ENCODE measurements around the gene IL20RB.

IL20RB gene, protein sequence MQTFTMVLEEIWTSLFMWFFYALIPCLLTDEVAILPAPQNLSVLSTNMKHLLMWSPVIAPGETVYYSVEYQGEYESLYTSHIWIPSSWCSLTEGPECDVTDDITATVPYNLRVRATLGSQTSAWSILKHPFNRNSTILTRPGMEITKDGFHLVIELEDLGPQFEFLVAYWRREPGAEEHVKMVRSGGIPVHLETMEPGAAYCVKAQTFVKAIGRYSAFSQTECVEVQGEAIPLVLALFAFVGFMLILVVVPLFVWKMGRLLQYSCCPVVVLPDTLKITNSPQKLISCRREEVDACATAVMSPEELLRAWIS

DNA sequence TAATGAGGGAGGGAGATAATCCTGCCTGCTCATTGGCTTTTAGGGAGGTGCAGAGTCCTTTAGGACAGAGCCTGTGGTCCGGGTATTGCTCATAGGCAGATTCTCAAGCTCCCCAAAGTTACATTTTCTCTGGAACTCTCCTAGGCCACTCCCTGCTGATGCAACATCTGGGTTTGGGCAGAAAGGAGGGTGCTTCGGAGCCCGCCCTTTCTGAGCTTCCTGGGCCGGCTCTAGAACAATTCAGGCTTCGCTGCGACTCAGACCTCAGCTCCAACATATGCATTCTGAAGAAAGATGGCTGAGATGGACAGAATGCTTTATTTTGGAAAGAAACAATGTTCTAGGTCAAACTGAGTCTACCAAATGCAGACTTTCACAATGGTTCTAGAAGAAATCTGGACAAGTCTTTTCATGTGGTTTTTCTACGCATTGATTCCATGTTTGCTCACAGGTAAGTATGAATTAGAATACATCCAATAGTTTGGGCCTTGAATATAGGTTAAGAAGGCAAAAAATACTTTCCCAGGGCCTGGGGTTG is at the start of gene IL20RB:
Gene IL20RB, plus strand, starts transcription at position 233 of the 538 bp plus-strand sequence. Its CDS starts 131 bp downstream, at position 364.
- H3K4me3 ChIP-seq (ENCODE audit: low read depth, low read length), result no peak within 1 kb of the TSS
- TF ChIP-seq, protein P1, sequence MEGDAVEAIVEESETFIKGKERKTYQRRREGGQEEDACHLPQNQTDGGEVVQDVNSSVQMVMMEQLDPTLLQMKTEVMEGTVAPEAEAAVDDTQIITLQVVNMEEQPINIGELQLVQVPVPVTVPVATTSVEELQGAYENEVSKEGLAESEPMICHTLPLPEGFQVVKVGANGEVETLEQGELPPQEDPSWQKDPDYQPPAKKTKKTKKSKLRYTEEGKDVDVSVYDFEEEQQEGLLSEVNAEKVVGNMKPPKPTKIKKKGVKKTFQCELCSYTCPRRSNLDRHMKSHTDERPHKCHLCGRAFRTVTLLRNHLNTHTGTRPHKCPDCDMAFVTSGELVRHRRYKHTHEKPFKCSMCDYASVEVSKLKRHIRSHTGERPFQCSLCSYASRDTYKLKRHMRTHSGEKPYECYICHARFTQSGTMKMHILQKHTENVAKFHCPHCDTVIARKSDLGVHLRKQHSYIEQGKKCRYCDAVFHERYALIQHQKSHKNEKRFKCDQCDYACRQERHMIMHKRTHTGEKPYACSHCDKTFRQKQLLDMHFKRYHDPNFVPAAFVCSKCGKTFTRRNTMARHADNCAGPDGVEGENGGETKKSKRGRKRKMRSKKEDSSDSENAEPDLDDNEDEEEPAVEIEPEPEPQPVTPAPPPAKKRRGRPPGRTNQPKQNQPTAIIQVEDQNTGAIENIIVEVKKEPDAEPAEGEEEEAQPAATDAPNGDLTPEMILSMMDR (IDR thresholded peaks at IDR 0.05; ENCODE audit: low read depth, low read length, missing control alignments), result no peak
- no peak for DNase-seq (ENCODE audit: low read depth)

DNA sequence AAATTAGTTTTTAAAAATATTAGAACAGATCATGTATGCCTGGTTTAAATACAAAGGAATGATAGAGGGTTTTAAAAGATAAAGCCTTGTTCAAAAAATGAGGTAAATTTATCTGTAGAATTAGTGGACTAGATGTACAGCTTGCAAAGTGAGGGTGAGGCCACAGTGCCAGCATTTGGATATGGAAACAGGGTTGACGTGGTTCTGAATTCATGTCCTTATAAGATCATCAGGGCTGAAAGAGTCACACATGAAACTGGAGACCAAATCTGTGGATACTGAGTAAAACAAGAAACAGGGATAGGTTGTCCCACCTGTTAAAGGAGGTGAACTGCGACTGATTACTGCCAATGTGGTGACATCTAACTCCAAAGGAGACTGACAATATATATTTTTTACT is 49.5 kb upstream of the IL20RB start:
- H3K4me3 ChIP-seq (ENCODE audit: low read depth, low read length), result no peak overlapping the region
- TF ChIP-seq, protein P1 (IDR thresholded peaks at IDR 0.05; ENCODE audit: low read depth, low read length, missing control alignments), result no peak
- DNase-seq (ENCODE audit: low read depth), result no peak

DNA sequence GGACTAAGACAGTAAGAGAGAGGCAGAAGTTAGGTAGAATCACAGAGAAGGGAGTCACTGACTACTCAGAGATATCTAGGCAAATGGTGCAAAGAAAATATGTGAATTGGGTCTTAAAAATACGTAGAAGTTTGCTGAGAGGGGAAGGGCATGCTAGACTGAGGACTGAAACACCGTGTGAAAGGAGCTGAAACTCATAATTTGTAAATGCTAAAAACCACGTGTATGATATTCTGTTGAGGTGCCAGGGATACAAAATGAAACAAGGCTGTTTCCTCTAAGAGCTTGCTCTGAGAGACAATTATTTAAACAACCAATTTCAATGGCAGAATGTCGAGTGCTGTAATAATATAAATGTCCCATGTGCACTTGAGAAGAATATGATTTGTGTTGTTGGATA is 48.6 kb upstream of the IL20RB start:
- H3K4me3 ChIP-seq (ENCODE audit: low read depth, low read length), result no peak overlapping the region
- DNase-seq (ENCODE audit: low read depth), result no peak
- TF ChIP-seq, protein P1 (IDR thresholded peaks at IDR 0.05; ENCODE audit: low read depth, low read length, missing control alignments), result no peak

DNA sequence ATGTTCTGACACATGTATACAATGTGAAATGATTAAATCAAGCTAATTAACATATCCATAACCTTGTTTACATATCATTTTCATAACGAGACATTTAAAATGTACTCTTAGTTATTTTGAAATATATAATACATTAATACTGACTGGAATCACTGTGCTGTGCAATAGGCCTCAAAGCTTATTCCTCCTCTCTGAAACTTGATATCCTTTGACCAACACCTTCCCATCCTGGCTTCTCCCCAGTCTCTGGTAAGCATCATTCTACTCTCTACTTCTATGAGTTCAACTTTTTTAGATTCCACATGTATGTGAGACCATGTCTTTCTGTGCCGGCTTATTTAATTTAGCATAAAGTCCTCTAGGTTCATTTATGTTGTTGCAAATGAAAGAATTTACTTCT is 47.1 kb upstream of the IL20RB start:
- no peak for DNase-seq (ENCODE audit: low read depth)

DNA sequence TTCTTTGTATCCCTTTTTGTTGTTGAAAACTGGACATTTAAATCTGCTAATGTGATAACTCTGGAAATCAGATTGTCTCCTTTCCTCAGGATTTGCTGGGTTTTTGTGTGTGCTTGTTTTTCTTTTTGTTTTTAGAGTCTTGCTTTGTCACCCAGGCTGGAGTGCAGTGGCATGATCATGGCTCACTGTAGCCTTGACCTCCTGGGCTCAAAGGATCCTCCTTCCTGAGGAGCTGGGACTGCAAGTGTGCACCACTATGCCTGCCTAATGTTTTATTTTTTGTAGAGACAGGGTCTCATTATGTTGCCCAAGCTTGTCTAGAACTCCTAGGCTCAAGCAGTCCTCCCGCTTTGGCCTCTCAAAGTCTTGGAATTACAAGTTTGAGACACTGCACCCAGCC is 44.6 kb upstream of the IL20RB start:
- H3K4me3 ChIP-seq (ENCODE audit: low read depth, low read length), result no peak overlapping the region
- no peak for DNase-seq (ENCODE audit: low read depth)
- TF ChIP-seq, protein P1 (IDR thresholded peaks at IDR 0.05; ENCODE audit: low read depth, low read length, missing control alignments), result no peak

More for the DNA sequence above, 47.1 kb upstream of the IL20RB start:
- H3K4me3 ChIP-seq (ENCODE audit: low read depth, low read length), result no peak overlapping the region
- TF ChIP-seq, protein P1 (IDR thresholded peaks at IDR 0.05; ENCODE audit: low read depth, low read length, missing control alignments), result no peak

DNA sequence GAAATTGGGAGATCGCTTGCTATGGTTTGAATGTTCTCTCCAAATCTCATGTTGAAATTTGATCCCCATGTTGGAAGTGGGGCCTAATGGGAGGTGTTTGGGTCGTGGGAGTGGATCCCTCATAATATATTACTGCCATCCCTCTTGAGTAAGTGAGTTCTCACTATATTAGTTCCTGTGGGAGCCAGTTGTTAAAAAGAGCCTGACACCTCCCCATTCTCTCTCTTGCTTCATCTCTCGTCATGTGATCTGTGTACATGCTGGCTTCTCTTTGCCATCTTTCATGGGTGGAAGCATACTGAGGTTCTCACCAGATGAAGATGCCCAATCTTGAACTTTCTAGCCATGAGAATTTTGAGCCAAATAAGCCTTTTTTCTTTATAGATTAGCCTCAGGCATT is 43.0 kb upstream of the IL20RB start:
- H3K4me3 ChIP-seq (ENCODE audit: low read depth, low read length), result no peak overlapping the region
- DNase-seq (ENCODE audit: low read depth), result no peak
- TF ChIP-seq, protein P1 (IDR thresholded peaks at IDR 0.05; ENCODE audit: low read depth, low read length, missing control alignments), result no peak

DNA sequence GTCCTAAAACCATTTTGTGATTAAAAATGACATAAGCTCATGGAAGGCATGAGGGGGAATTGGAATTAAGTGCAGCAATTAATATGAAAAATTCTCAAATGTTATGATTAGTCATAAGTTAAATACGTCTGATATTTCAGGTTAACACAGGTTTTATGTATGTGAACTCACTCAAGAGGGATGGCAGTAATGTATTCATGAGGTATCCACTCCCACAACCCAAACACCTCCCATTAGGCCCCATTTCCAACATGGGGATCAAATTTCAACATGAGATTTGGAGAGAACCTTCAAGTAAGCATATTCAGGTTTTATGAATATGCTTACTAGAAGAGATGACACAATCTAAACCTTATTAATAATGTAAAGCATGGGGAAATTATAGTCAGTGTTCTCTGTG is 41.6 kb upstream of the IL20RB start:
- H3K4me3 ChIP-seq (ENCODE audit: low read depth, low read length), result no peak overlapping the region
- no peak for DNase-seq (ENCODE audit: low read depth)
- TF ChIP-seq, protein P1 (IDR thresholded peaks at IDR 0.05; ENCODE audit: low read depth, low read length, missing control alignments), result no peak

Data from GM12864 (cell line).